Neural progenitor cell (in vitro differentiated cells): ENCODE data around the gene AOX1. TPM values are rescaled to one million over a fixed set of nuclear protein-coding genes. Genes with fewer than 3 reads are reported as not detected.
A peak's percentile ranks its signal among the peaks of the same experiment; 100 is the strongest.

Experiments used
- DNase-seq: peaks from one replicate; pipeline ENCODE4 v3.0.0-alpha.2; 2016; ENCODE audit warnings: low spot score
- H2AFZ ChIP-seq: fragments of 200-600 bp; sonication (generic); replicated peaks from 2 replicates; pipeline ENCODE4 v1.6.1; 2016; ENCODE audit warnings: antibody characterized with exemption
- H3F3A ChIP-seq: fragments of 200-600 bp; sonication (generic); 2 replicates; pipeline ENCODE4 v1.6.1; 2016; ENCODE audit warnings: antibody characterized with exemption, low read depth
- H3K27ac ChIP-seq: fragments of 200-600 bp; sonication (generic); 2 replicates; pipeline ENCODE4 v1.5.1; 2016; ENCODE audit warnings: mild to moderate bottlenecking
- H3K27me3 ChIP-seq: fragments of 200-600 bp; sonication (generic); 2 replicates; pipeline ENCODE4 v1.6.1; 2016; ENCODE audit warnings: mild to moderate bottlenecking, moderate library complexity
- H3K36me3 ChIP-seq: fragments of 200-600 bp; sonication (generic); 2 replicates; pipeline ENCODE4 v1.5.1; 2016
- H3K4me1 ChIP-seq: fragments of 200-600 bp; sonication (generic); 2 replicates; pipeline ENCODE4 v1.6.1; 2016; ENCODE audit warnings: mixed run types
- H3K4me2 ChIP-seq: fragments of 200-600 bp; sonication (generic); 2 replicates; pipeline ENCODE4 v1.6.1; 2016
- H3K4me3 ChIP-seq: fragments of 200-600 bp; sonication (generic); 2 replicates; pipeline ENCODE4 v1.5.1; 2016
- H3K79me2 ChIP-seq: fragments of 200-600 bp; sonication (generic); 2 replicates; pipeline ENCODE4 v1.6.1; 2016; ENCODE audit warnings: low read depth
- H3K9ac ChIP-seq: fragments of 200-600 bp; sonication (generic); 2 replicates; pipeline ENCODE4 v1.6.1; 2016
- H3K9me3 ChIP-seq: fragments of 200-600 bp; sonication (generic); 2 replicates; pipeline ENCODE4 v1.5.1; 2016; ENCODE audit warnings: low read depth
- H4K20me1 ChIP-seq: fragments of 200-600 bp; sonication (generic); 2 replicates; pipeline ENCODE4 v1.6.1; 2016; ENCODE audit warnings: low read depth
- H3K27ac Mint-ChIP-seq: 3 replicates; pipeline ENCODE4 v1.8.0; 2021; ENCODE audit warnings: mixed read lengths
- H3K27me3 Mint-ChIP-seq: 2 replicates; pipeline ENCODE4 v1.8.0; 2022; ENCODE audit warnings: low read depth, mild to moderate bottlenecking, inconsistent platforms, moderate library complexity, mixed read lengths; ENCODE audit not compliant: insufficient read depth
- H3K36me3 Mint-ChIP-seq: 3 replicates; pipeline ENCODE4 v1.8.0; 2021; ENCODE audit warnings: mixed read lengths
- H3K4me1 Mint-ChIP-seq: 3 replicates; pipeline ENCODE4 v1.8.0; 2021; ENCODE audit warnings: mixed read lengths
- H3K4me3 Mint-ChIP-seq: 3 replicates; pipeline ENCODE4 v1.8.0; 2021; ENCODE audit warnings: mild to moderate bottlenecking, moderate library complexity, mixed read lengths
- H3K9me3 Mint-ChIP-seq: 3 replicates; pipeline ENCODE4 v1.8.0; 2020; ENCODE audit warnings: mixed read lengths
- EZH2 ChIP-seq: fragments of 200-600 bp; sonication (generic); IDR thresholded peaks from 2 replicates; pipeline ENCODE4 v1.6.1; 2017; ENCODE audit warnings: antibody characterized with exemption, mild to moderate bottlenecking, moderate library complexity
- EZH2phosphoT487 ChIP-seq: fragments of 200-600 bp; sonication (generic); IDR thresholded peaks from 2 replicates; pipeline ENCODE4 v1.6.1; 2017; ENCODE audit warnings: antibody characterized with exemption
- total RNA-seq: library from RNA; depleted of rRNA; stranded (reverse); fragments of >200 nt; gene quantifications from 2 replicates; pipeline ENCODE4 v1.2.3, GENCODE V29; 2015; ENCODE audit warnings: low replicate concordance
- TF ChIP-seq, protein P1 (sequence below): fragments of 200-600 bp; sonication (generic); IDR thresholded peaks from 2 replicates; pipeline ENCODE4 v1.5.1; 2017; ENCODE audit warnings: antibody characterized with exemption, mild to moderate bottlenecking

Gene AOX1
- total RNA-seq, 1 donor from 2014 or later: 6.2 TPM

DNA sequence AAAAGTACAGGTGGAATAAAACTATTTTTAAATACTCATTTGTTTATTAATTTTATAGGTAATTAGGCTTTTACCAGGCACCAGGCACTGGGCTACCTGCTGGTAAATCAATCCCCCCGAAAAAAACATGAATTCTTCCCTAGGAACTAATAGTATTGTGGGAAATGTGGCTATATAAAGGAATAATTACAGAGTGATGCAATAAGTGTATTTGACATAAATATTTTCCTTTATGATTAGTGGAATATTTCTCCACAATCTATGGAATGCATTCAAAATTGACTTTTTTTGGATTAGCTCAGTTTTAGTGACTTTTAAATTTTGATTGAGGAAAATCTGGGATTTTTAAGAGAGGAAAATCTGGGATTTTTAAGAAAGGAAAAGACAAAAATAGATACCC lies 116.2 kb downstream of the AOX1 start:
- Histone ChIP-seq H3K79me2 (no peaks in the 10 kb centered on the region), H2AFZ (no peak overlapping the region), H3K27ac (no peak overlapping the region), H3K36me3 (no peaks in the 10 kb centered on the region), H3K4me1 (no peaks in the 10 kb centered on the region), H3K9ac (no peak overlapping the region), H3K27me3 (no peaks in the 10 kb centered on the region), H4K20me1 (no peaks in the 10 kb centered on the region), H3F3A (no peaks in the 10 kb centered on the region), H3K9me3 (no peaks in the 10 kb centered on the region), H3K4me2 (no peak overlapping the region), H3K4me3 (no peak overlapping the region)
- Mint-ChIP-seq H3K27me3 (no peaks in the 10 kb centered on the region), H3K4me3 (no peak overlapping the region), H3K27ac (no peak overlapping the region), H3K36me3 (no peaks in the 10 kb centered on the region), H3K9me3 (no peaks in the 10 kb centered on the region), H3K4me1 (peaks cover 9% of the 10 kb centered on the region)
- DNase-seq: no peak
- TF ChIP-seq EZH2: no peak
- TF ChIP-seq, protein P1, sequence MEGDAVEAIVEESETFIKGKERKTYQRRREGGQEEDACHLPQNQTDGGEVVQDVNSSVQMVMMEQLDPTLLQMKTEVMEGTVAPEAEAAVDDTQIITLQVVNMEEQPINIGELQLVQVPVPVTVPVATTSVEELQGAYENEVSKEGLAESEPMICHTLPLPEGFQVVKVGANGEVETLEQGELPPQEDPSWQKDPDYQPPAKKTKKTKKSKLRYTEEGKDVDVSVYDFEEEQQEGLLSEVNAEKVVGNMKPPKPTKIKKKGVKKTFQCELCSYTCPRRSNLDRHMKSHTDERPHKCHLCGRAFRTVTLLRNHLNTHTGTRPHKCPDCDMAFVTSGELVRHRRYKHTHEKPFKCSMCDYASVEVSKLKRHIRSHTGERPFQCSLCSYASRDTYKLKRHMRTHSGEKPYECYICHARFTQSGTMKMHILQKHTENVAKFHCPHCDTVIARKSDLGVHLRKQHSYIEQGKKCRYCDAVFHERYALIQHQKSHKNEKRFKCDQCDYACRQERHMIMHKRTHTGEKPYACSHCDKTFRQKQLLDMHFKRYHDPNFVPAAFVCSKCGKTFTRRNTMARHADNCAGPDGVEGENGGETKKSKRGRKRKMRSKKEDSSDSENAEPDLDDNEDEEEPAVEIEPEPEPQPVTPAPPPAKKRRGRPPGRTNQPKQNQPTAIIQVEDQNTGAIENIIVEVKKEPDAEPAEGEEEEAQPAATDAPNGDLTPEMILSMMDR: no peak
- TF ChIP-seq EZH2phosphoT487: no peak

DNA sequence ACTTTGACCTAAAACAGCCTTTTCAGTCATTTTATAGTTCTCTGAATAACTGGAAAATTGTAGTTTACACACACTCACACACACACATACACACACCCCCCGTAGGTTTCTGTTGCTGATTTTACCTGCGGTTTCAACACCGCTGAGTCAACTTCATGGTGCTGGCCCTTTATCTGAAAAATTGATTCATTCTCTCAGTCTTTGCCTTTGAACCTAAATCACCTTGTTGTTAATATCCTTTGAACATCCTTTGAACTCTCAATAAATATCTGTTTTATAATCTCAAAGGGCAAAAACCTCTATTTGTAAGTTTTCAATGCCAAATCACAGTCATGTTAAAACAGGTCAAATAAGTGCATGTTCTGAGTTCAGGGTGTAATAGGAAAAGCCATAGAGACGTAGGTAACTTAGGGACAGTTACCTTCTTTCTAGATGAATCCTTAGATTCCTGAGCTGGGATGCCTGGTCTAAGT lies 116.9 kb downstream of the AOX1 start:
- Histone ChIP-seq H3K4me1 (no peaks in the 10 kb centered on the region), H3K27ac (no peak overlapping the region), H3K36me3 (no peaks in the 10 kb centered on the region), H4K20me1 (no peaks in the 10 kb centered on the region), H3K4me2 (no peak overlapping the region), H3K9ac (no peak overlapping the region), H3K9me3 (no peaks in the 10 kb centered on the region), H2AFZ (peak overlapping the region; percentile 74), H3K4me3 (no peak overlapping the region), H3K79me2 (no peaks in the 10 kb centered on the region), H3K27me3 (no peaks in the 10 kb centered on the region), H3F3A (no peaks in the 10 kb centered on the region)
- TF ChIP-seq EZH2phosphoT487 (no peak), EZH2 (no peak)
- TF ChIP-seq, protein P1: no peak
- H3K27ac Mint-ChIP-seq: no peak overlapping the region
- no peak overlapping the region for H3K4me3 Mint-ChIP-seq
- H3K27me3 Mint-ChIP-seq: no peaks in the 10 kb centered on the region
- no peak for DNase-seq
- H3K9me3 Mint-ChIP-seq: no peaks in the 10 kb centered on the region
- peaks cover 13% of the 10 kb centered on the region for H3K4me1 Mint-ChIP-seq
- H3K36me3 Mint-ChIP-seq: no peaks in the 10 kb centered on the region

DNA sequence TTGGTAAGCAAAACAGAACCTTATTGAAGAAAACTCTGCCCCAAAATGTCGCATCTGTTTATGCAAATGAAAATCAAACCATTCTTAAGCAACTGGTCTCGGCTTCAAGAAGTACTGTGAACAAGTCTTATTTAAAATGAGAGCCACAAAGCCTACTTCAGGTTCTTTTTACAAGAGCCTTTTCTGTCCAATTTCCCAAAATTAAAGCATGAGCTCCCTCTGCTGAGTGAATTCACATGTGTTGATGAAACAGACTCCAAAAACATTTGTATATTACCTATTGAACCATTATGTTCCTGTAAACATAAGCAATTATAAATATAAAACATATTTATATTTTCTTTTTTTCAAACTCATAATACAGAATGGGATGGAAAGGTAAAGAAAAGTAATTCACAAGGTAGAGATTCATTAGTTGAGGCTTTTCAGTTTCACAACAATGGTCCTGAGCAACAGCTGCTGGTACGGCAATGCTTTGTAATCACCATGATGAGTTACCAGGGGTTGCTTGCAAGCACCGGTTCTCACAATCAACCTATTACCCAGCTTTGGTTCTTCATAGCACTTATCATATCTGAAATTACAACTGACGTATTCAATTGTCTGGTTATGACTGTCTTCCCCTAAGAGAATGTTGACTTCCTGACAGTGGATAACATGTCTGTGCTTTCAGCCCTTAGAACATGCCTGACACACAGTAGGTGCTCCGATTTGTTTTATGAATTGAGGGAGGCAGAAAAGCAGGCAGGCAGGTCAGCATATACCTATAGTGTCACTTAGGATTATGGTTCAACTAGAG lies 117.5 kb downstream of the AOX1 start:
- no peak overlapping the region for H3K4me3 ChIP-seq
- H3K9ac ChIP-seq: no peak overlapping the region
- no peak overlapping the region for H3K27ac Mint-ChIP-seq
- no peaks in the 10 kb centered on the region for H3K9me3 Mint-ChIP-seq
- no peaks in the 10 kb centered on the region for H3F3A ChIP-seq
- peaks cover 13% of the 10 kb centered on the region for H3K4me1 Mint-ChIP-seq
- H3K9me3 ChIP-seq: no peaks in the 10 kb centered on the region
- no peaks in the 10 kb centered on the region for H3K36me3 Mint-ChIP-seq
- H3K79me2 ChIP-seq: no peaks in the 10 kb centered on the region
- H3K4me2 ChIP-seq: no peak overlapping the region
- no peaks in the 10 kb centered on the region for H4K20me1 ChIP-seq
- H3K27me3 ChIP-seq: no peaks in the 10 kb centered on the region
- no peaks in the 10 kb centered on the region for H3K27me3 Mint-ChIP-seq
- no peak overlapping the region for H3K4me3 Mint-ChIP-seq
- H3K4me1 ChIP-seq: no peaks in the 10 kb centered on the region
- H3K27ac ChIP-seq: no peak overlapping the region
- H3K36me3 ChIP-seq: no peaks in the 10 kb centered on the region
- H2AFZ ChIP-seq: peak overlapping the region; percentile 74
- no peak for TF ChIP-seq EZH2phosphoT487
- TF ChIP-seq EZH2: no peak
- TF ChIP-seq, protein P1: peak; percentile 71
- DNase-seq: peak; percentile 69
